GM23248 (cell line): ENCODE data around the gene PAX7.
A peak's percentile ranks its signal among the peaks of the same experiment; 100 is the strongest.

Source experiments
- EZH2 ChIP-seq: fragments of 200-600 bp; sonication (generic); IDR thresholded peaks from 2 replicates; pipeline ENCODE4 v1.6.1; 2018; ENCODE audit warnings: antibody characterized with exemption, mild to moderate bottlenecking; ENCODE audit not compliant: insufficient read depth, poor library complexity, severe bottlenecking
- EZH2phosphoT487 ChIP-seq: fragments of 200-600 bp; sonication (generic); IDR thresholded peaks from 2 replicates; pipeline ENCODE4 v1.6.1; 2018; ENCODE audit warnings: antibody characterized with exemption, moderate library complexity, mild to moderate bottlenecking, low read depth; ENCODE audit not compliant: insufficient read depth

DNA sequence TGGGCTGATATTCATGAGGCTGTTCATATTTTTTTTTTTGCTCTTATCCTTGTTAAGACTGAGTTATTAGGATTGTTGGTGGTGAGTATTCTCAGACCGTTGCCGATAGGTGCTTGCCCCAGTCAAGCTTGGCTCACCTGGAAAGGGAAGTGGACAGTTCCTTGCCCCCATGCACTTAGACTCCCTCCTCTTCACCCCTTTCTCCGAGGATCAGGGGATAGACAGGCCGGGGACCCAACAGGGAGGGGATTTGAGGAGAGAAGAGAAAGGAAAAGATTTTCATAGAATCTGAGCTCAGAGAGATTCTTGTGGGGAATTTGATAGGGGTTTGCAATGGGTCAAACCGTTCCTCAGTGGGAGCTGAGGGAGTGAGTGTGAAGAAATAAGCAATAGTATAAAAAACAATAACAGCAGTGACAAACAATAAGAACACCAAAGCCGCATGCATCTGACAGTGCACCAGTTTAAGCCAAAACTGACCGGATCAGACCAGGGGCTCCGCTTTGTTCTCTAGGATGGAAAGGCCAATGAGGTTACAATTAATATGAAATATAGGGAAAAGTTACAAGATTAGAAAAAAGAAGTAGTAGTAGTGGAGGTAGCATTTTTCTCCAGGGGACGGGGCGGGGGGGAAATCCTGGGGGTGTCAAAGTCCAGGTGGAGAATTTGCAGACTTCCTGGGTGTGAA is 8.9 kb downstream of the PAX7 start:
- TF ChIP-seq EZH2phosphoT487 (no peak), EZH2 (peak; percentile 90)
